GM21423 (cell line): ENCODE results near the gene SUMO3.
"Not testable (repeated sequence)": the region's sequence is repeated elsewhere in the genome, so short reads cannot be mapped to it uniquely, and the experiment has no call there.

Experiments used
- ATAC-seq: cut with Tn5 transposase; IDR thresholded peaks from one replicate; pipeline ENCODE4 v1.9.1; 2021; ENCODE audit warnings: mild to moderate bottlenecking, moderate library complexity; ENCODE audit not compliant: unreplicated experiment

The SUMO3 gene

GRCh38 chr21:44847261-44848056 lies 29.6 kb upstream of the SUMO3 start:
- no peak for ATAC-seq

- no peak for ATAC-seq
Observed at GRCh38 chr21:44846485-44847260, 28.8 kb upstream of the SUMO3 start.

GRCh38 chr21:44846224-44846484 lies 28.3 kb upstream of the SUMO3 start:
- ATAC-seq: no peak

GRCh38 chr21:44845418-44846223 lies 27.8 kb upstream of the SUMO3 start:
- no peak for ATAC-seq

- no peak for ATAC-seq
Observed at GRCh38 chr21:44844256-44844655, 26.4 kb upstream of the SUMO3 start.

GRCh38 chr21:44842721-44843445 lies 25.0 kb upstream of the SUMO3 start:
- ATAC-seq: no peak

GRCh38 chr21:44842087-44842486 lies 24.2 kb upstream of the SUMO3 start:
- ATAC-seq: no peak

GRCh38 chr21:44840771-44841170 lies 22.9 kb upstream of the SUMO3 start:
- ATAC-seq: no peak

- ATAC-seq: no peak
Observed at GRCh38 chr21:44838951-44839350, 21.1 kb upstream of the SUMO3 start.

- no peak for ATAC-seq
Observed at GRCh38 chr21:44838039-44838895, 20.4 kb upstream of the SUMO3 start.

GRCh38 chr21:44837537-44837936 lies 19.7 kb upstream of the SUMO3 start:
- no peak for ATAC-seq

- ATAC-seq: no peak
Observed at GRCh38 chr21:44836666-44837471, 19.0 kb upstream of the SUMO3 start.

- ATAC-seq: no peak
Observed at GRCh38 chr21:44836349-44836665, 18.4 kb upstream of the SUMO3 start.

- no peak for ATAC-seq
Observed at GRCh38 chr21:44835647-44835973, 17.7 kb upstream of the SUMO3 start.

- ATAC-seq: no peak
Observed at GRCh38 chr21:44834951-44835646, 17.2 kb upstream of the SUMO3 start.

GRCh38 chr21:44834231-44834950 lies 16.5 kb upstream of the SUMO3 start:
- no peak for ATAC-seq

- no peak for ATAC-seq
Observed at GRCh38 chr21:44833663-44834062, 15.8 kb upstream of the SUMO3 start.

- not testable (repeated sequence) for ATAC-seq
Observed at GRCh38 chr21:44832516-44833255, 14.8 kb upstream of the SUMO3 start.
